DMS114 treated with DMSO at 0.1 percent for 48 hours (cell line): ENCODE data around the gene DGKZ.

Experiments
- DNase-seq: peaks from one replicate; lab custom pipeline; 2025; ENCODE audit not compliant: unreplicated experiment; lab: John Stamatoyannopoulos, UW

Gene DGKZ

GRCh38 chr11:46381048-46381818 lies 34.0 kb downstream of the DGKZ start, which contains the start of gene MDK:
Gene MDK (plus strand): TSS chr11:46381669. CDS start chr11:46382058, 389 bp downstream.
- no peak for DNase-seq

- no peak for DNase-seq
Measured at GRCh38 chr11:46381819-46382645, 34.8 kb downstream of the DGKZ start.

GRCh38 chr11:46382646-46383403 lies 35.6 kb downstream of the DGKZ start:
- peak; percentile 34 for DNase-seq

GRCh38 chr11:46383404-46383758 lies 36.1 kb downstream of the DGKZ start:
- DNase-seq, result no peak

- DNase-seq, result no peak
Measured at GRCh38 chr11:46383974-46384701, 36.9 kb downstream of the DGKZ start.

GRCh38 chr11:46385169-46386004 lies 38.1 kb downstream of the DGKZ start:
- no peak for DNase-seq

- no peak for DNase-seq
Measured at GRCh38 chr11:46386005-46386578, 38.8 kb downstream of the DGKZ start.

- DNase-seq, result no peak
Measured at GRCh38 chr11:46386674-46387073, 39.4 kb downstream of the DGKZ start.

GRCh38 chr11:46387456-46387855 lies 40.2 kb downstream of the DGKZ start:
- no peak for DNase-seq

GRCh38 chr11:46387919-46388618 lies 40.8 kb downstream of the DGKZ start:
- DNase-seq, result no peak

GRCh38 chr11:46388619-46389449 lies 41.6 kb downstream of the DGKZ start:
- DNase-seq, result no peak

GRCh38 chr11:46389450-46390330 lies 42.4 kb downstream of the DGKZ start:
- peak; percentile 74 for DNase-seq

GRCh38 chr11:46390331-46391171 lies 43.3 kb downstream of the DGKZ start:
- no peak for DNase-seq

GRCh38 chr11:46391186-46391577 lies 43.9 kb downstream of the DGKZ start:
- DNase-seq, result no peak

- peak; percentile 31 for DNase-seq
Measured at GRCh38 chr11:46391578-46392420, 44.5 kb downstream of the DGKZ start, which contains the start of gene CHRM4. Gene CHRM4 (minus strand): TSS chr11:46391776. CDS start chr11:46386557, 5,219 bp downstream.
